Stimulated activated CD4-positive, alpha-beta T cell treated with anti-CD3 and anti-CD28 coated beads, Interleukin-1b, Interleukin-23, amount 100 ng/mL, for 48 hours (primary cell): Measurements from ENCODE around the gene MUC12.
"Not testable (repeated sequence)": the region's sequence is repeated elsewhere in the genome, so short reads cannot be mapped to it uniquely, and the experiment has no call there.

Experiments
- DNase-seq: peaks from one replicate; pipeline ENCODE4 v3.0.0-alpha.2; 2020

MUC12 gene, protein sequence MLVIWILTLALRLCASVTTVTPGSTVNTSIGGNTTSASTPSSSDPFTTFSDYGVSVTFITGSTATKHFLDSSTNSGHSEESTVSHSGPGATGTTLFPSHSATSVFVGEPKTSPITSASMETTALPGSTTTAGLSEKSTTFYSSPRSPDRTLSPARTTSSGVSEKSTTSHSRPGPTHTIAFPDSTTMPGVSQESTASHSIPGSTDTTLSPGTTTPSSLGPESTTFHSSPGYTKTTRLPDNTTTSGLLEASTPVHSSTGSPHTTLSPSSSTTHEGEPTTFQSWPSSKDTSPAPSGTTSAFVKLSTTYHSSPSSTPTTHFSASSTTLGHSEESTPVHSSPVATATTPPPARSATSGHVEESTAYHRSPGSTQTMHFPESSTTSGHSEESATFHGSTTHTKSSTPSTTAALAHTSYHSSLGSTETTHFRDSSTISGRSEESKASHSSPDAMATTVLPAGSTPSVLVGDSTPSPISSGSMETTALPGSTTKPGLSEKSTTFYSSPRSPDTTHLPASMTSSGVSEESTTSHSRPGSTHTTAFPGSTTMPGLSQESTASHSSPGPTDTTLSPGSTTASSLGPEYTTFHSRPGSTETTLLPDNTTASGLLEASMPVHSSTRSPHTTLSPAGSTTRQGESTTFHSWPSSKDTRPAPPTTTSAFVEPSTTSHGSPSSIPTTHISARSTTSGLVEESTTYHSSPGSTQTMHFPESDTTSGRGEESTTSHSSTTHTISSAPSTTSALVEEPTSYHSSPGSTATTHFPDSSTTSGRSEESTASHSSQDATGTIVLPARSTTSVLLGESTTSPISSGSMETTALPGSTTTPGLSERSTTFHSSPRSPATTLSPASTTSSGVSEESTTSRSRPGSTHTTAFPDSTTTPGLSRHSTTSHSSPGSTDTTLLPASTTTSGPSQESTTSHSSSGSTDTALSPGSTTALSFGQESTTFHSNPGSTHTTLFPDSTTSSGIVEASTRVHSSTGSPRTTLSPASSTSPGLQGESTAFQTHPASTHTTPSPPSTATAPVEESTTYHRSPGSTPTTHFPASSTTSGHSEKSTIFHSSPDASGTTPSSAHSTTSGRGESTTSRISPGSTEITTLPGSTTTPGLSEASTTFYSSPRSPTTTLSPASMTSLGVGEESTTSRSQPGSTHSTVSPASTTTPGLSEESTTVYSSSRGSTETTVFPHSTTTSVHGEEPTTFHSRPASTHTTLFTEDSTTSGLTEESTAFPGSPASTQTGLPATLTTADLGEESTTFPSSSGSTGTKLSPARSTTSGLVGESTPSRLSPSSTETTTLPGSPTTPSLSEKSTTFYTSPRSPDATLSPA (N-terminal part only)

DNA sequence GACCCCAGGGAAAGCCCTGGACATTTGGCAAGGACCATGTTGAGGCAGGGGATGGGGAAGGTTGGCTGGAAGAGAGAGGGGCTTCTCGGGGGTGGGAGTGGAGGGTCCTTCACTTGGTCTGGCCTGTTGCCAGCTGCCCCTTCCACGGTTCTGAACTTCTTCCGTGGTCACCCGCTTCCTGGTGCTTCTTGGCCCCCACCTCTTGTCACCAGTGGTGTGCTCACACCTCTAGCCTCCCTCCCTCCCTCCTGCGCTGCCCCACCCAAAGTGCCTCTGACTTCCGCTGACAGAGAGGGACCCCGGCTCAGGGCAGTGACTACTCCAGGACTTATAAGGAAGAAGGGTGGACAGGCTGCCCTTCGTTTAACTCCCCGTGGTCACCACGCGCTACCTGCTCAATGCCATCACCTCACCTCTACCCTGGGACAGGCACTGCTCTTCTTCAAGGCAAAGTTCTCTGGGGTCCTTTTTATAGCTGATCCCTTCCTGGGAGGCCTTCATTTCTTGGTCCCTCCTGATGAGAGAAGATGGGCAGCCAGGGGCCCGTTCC, at the start of gene MUC12:
Gene MUC12 (plus strand): TSS at position 500 of the 550 bp plus-strand sequence. CDS start 58 bp downstream, outside the sequence.
- no peak for DNase-seq

DNA sequence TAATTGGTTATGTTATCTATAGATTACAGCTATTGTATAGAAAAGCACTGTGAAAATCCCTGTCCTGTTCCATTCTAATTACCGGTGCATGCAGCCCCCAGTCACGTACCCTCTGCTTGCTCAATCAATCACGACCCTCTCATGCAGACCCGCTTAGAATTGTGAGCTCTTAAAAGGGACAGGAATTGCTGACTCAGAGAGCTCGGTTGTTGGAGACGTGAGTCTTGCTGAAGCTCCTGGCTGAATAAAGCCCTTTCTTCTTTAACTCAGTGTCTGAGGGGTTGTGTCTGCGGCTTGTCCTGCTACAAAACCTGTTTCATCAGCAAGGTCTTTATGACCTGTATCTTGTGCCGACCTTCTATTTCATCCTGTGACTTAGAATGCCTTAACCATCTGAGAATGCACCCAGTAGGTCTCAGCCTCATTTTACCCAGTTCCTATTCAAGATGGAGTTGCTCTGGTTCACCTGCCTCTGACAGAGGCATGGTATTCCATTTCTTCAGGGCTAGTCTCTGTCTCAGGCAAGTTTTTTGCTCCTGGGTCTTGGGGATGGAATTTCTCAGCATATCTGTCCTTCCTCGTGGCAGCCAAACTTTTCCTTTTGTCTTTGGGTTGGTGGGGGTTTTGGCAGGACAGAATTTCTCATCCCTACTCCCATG, 49.5 kb upstream of the MUC12 start:
- DNase-seq, result not testable (repeated sequence)

DNA sequence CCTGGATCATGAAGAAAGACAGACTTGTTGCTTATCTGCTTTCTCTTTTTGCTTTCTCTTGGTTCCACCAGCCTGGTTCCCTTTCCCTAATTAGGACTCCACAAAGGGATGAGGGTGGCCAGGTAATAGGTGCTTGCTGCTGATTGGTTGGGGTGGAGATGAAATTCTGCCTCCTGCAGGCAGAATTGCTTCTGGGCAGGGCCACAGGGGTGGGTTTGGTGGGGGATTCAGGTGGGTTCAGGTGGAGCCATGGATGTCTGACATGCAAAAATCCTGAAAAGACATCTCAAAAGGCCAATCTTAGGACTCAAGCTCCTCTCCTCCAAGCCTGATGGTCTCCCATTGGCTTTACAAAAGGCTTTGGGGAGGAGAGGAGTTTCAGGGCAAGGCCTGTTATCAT, 48.3 kb upstream of the MUC12 start:
- DNase-seq, result no peak

DNA sequence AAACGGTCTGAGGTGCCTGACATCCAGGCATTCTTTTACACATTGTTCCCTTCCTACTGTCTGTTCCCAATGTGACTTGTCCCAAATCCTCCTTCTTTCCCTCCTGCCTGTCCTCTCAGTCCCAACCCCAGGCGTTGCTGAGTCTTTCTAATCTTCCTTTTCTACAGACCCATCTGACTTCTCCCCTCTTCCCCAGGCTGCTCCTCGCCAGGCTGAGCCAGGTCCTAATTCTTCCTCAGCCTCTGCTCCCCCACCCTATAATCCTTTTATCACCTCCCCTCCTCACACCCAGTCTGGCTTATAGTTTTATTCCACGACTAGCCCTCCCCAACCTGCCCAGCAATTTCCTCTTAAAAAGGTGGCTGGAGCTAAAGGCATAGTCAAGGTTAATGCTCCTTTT, 45.7 kb upstream of the MUC12 start:
- DNase-seq, result not testable (repeated sequence)

DNA sequence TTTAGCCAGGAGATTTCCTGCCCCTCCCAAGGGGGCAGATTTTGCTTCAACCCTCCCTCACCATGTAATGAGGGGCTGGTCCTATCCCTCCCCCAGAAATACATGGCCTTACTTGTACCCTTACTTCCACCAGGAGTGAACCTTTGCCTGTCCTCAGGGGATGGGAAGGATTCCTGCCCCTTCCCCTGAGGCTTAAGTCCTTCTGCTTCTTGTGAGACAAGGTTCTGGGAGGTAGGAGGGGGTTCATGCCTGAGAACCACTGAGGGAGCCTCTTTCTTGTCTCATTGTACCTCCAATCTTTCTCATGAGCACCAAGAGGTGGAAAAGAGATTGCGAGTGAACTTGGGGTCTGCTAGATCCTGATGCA, 39.6 kb upstream of the MUC12 start:
- DNase-seq, result no peak

DNA sequence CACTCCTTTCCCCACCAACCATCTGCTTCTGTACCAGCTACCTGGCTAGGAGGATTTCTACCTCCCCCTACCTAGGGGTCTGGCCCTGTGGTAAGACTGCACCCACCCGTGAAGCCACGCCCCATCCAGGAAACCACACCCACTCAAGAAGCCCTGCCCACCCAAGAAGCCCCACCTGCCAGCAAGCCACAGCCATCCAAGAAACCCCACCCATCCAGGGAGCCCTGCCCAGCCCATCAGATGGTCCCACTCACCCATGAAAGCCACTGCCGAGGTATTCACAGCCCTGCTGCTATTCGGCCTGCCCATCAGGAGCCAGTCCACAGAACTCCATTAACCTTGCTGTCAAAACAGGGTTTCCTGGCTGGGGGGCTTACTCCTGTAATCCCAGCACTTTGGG, 35.6 kb upstream of the MUC12 start:
- DNase-seq, result no peak

DNA sequence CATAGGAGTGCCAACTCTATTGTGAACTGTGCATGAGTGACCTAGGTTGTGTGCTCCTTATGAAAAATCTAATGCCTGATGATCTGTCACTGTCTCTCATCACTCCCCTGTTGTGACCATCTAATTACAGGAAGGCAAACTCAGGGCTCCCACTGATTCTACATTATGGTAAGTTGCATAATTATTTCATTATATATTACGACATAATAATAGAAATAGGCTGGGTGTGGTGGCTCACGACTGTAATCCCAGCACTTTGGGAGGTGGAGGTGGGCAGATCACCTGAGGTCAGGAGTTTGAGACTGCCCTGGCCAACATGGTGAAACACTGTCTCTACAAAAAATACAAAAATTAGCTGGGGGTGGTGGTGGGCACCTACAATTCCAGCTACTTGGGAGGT, 34.0 kb upstream of the MUC12 start:
- not testable (repeated sequence) for DNase-seq

DNA sequence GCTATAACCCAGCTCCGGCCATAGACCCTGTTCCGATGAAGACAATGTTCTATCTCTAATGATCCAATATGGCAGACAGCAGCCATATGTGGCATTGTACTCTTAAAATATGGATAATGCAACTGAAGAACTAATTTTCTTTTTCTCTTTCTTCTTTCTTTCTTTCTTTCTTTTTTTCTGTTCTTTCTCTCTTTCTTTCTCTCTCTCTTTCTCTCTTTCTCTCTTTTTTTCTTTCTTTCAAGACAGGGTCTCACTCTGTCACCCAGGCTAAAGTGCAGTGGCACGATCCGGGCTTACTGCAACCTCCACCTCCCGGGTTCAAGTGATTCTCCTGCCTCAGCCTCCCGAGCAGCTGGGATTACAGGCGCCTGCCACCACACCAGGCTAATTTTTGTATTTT, 33.2 kb upstream of the MUC12 start:
- not testable (repeated sequence) for DNase-seq

DNA sequence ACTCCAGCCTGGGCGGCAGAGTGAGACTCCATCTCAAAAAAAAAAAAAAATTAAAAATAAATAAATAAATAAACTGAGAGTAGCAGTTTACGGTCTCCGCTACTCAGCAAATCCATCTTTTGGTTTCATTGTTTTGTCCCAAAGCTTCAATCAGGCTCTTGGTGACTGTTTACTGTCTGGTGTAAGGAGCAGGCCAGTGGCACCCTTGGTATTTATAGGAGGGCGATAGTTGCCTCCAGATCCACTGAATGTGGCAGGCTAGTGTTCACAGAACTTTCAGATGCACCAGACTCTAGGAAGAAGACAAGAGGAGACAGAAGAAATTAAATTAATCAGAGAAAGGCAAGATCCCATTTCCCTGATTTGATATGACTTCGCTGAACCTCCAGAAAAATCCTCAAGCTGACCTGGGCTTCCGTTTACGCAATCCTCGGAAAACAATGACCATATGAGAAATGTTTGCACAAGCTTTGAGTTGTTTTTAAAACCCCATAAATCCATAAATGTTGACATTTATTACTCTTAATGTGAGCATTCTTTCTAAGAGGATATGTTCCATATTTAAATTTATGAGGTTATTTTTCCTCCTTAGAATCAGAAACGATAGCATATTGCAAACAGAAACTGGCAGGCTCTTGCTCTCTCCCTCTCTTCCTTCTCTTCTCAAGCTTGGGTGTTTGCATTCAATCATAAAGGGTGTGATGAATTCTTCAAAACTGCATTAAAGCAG, 27.2 kb upstream of the MUC12 start:
- no peak for DNase-seq

DNA sequence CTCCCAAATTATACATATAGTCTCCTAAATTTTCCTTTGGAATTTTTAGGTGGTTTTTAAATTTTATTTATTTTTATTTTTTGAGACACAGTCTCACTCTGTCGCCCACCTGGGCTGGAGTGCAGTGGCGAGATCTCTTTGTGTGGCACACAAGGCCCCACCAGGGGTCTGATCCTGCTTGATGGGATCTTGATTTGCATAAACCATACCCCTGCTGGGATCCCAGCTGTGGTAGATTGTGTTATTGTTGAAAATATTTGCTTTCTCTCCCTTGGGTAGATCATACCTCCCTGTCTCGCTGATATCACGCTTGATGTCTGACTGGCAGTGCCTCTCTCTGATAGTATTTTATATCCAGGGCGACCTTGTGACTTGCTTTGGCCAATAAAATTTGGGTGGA, 25.7 kb upstream of the MUC12 start:
- DNase-seq, result no peak

DNA sequence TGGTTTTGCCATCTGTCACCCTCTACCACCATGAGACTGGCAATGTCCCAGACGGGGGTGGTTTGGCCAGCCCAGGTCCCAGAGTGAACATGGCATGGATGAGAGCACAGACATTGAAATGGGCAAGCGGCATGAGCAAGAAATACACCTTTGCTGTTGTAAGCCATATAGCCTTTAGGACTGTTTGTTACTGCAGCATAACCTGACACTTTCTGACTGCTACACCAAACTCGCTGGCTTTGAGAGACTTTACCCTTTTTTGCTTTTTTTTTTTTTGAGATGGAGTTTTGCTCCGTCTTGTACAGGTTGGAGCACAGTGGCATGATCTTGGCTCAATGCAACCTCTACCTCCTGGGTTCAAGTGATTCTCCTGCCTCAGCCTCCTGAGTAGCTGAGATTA, 25.2 kb upstream of the MUC12 start:
- no peak for DNase-seq

DNA sequence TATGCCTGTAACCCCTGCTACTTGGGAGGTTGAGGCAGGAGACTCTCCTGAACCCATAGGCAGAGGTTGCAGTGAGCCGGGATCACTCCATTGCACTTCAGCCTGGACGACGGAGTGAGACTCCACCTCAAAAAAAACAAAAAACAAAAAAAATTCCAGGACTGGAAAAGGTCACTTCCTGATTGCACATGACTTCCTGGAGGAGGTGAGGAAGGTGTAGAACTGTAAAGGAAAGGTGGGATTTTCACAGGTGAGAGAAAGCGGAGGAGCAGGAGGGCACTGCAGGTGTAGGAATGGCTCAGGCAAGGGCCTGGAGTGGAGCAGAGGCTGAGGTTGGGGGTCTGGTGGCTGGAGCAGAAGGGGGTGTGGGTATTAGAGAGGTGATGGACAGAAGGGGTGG, 23.3 kb upstream of the MUC12 start:
- DNase-seq, result no peak

DNA sequence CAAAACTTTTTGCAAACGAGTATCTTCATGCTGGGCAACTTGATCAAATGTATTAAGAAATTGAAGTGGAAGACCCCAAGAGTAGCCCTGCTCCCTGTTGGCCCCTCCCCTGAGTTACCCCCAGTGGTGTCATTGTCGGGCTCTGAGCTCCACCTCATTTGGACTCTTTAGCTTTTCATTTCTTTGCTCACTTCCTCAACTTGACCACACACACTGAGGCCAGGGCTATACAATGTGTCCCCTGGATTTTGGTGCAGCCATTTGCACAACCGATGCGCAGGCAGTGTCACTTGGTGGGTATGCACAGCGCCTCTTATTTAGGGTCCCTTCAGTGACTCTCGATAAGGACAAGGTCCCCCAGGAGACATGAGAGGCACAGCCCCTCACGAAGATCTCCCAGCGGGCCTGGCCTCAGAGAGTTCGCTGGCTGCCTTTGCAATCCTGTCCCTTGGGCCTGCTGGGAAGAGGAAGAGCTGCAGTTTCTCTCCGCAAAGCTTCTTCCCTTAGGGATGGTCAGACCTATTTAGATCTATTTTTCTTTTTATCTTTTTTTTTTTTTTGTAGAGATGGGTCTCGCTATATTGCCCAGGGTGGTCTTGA, 22.5 kb upstream of the MUC12 start:
- DNase-seq, result no peak

DNA sequence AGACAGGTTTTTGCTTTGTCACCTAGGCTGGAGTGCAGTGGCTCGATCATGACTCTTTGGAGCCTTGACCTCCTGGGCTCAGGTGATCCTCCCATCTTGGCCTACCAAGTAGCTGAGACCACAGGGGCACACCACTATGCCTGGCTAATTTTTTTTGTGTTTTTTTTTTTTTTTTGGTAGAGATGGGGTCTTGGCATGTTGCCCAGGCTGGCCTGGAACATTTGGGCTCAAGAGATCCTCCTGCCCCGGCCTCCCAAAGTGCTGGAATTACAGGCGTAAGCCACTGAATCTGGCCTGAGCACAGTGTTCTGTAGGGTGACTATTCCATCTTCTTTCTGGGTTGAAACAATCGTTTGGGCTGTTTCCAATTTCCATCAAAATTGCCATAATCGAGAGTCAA, 21.6 kb upstream of the MUC12 start:
- no peak for DNase-seq

DNA sequence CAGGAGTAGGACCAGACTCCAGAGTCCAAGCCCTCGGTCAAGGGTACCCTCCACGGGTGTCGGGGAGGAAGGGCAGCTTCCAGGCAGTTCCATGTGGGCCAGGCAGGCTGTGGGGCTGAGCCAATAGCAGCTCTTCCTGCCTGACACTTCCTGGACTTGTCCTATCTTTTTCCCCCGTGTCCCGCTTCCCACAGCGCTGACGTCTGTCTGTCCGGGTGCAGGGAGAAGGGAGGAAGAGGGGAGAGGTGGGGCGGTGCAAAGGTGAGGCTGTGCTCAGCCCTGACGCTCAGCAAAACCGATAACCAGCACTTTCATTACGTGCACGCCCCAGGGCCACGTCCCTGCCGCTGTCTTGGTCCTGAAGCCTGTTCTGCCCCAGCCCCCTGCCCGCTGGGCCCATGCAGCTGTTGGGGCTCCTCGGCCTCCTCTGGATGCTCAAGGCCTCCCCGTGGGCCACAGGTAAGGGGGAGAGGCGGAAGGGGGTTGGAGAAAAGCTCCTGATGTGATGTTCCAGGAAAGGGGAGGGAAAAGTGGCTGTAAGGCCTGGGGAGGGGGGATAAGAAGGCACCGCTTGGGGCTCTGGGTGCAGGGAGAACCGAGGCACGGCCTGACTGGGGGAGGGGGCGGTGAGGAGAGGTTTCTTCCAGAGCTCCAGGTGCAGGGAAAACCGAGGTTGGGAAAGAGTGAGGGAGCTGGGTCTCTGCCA, 20.0 kb upstream of the MUC12 start, which contains the start of gene MUC3A:
Gene MUC3A (plus strand): TSS at position 308 of the 706 bp plus-strand sequence. CDS start 91 bp downstream, at position 399.
- DNase-seq, result no peak

DNA sequence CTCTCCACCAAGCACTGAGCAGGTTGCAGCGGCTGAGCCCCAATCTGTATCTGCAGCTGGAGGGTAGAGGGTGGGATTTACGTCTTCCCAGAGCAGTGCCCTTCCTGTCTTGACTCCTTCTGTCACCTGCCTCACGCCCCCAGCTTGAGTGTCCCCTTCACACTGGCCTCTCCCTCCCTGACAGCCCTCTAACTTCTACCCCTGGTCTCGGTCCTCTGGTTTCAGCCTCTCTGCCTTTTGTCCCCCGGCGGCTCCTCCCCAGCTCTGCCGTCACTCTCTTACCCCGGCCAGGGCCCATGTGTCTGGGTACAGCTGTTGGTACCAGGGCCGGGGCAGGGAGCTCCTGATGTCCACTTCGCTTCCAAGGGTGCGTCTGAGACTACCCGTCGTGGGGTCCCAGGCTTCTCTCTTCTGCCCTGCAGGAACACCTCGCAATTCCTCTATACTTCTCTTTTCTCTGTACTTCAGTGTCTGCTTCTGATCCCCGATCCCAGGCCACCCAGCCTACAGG, 19.4 kb upstream of the MUC12 start:
- DNase-seq, result no peak

DNA sequence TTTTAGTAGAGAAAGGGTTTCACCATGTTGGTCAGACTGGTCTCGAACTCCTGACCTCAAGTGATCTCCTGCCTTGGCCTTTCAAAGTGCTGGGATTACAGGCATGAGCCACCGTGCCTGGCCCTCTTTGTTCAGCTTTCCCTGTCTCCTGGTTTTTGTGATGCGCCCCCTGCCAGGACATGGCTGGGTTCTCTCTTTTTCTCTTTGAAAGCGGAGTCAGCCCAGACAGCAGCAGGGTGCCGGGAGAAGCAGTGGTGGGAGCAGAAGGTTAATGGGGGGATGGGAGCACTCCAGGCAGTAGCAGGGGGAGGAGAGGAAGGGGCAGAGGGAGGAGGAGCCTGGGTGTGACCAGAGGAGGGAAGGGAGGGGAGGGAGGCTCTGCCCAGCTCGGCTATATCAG, 18.2 kb upstream of the MUC12 start:
- no peak for DNase-seq

DNA sequence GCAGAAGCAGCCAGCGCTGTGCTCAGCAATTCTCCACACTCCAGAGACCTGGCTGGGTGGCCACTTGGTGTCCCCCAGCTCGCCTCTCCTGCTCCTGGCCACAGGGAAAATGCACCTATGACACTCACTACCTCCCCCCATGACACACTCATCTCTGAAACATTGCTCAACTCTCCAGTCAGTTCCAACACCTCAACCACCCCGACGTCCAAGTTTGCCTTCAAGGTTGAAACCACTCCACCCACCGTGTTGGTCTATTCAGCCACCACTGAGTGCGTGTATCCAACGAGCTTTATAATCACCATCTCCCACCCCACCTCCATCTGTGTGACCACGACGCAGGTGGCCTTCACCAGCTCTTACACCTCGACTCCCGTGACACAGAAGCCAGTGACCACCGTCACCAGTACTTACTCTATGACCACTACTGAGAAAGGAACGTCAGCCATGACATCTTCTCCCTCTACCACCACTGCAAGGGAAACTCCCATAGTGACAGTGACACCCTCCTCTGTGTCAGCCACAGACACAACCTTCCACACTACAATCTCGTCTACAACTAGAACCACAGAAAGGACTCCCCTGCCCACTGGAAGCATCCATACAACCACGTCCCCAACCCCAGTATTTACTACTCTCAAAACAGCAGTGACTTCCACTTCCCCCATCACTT, 17.3 kb upstream of the MUC12 start:
- DNase-seq, result no peak

DNA sequence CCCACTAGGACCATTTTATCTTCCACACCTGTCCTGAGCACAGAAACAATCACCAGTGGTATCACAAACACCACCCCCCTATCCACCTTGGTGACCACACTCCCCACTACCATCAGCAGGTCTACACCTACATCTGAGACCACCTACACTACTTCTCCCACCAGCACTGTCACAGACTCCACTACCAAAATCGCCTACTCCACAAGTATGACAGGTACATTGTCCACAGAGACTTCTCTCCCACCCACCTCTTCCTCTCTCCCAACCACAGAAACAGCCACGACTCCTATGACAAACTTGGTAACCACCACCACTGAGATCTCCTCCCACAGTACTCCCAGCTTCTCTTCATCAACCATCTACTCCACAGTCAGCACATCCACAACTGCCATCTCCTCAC, 16.7 kb upstream of the MUC12 start:
- DNase-seq, result no peak
